Mucosa of descending colon (tissue), 3 donors: ENCODE measurements around the gene FAM50A. TPM values are rescaled to one million over a fixed set of nuclear protein-coding genes. Genes with fewer than 3 reads are reported as not detected.
A peak's percentile ranks its signal among the peaks of the same experiment; 100 is the strongest.

ENCODE experiments used
- ATAC-seq: fragments of 200-7000 bp; cut with Tn5 transposase; one replicate; pipeline ENCODE4 v1.9.1; 2020; ENCODE audit warnings: mild to moderate bottlenecking, moderate library complexity
- DNase-seq, 3 donors: peaks; one replicate each; pipeline ENCODE4 v3.0.0-alpha.2; 2020
- H3K36me3 ChIP-seq: fragments of 200-600 bp; one replicate; pipeline ENCODE4 v1.8.0; 2021; ENCODE audit warnings: low read depth, mild to moderate bottlenecking
- H3K4me1 ChIP-seq: fragments of 200-600 bp; one replicate; pipeline ENCODE4 v1.8.0; 2021; ENCODE audit warnings: low read depth, mild to moderate bottlenecking
- H3K4me3 ChIP-seq: fragments of 200-600 bp; one replicate; pipeline ENCODE4 v1.8.0; 2021; ENCODE audit warnings: mild to moderate bottlenecking
- H3K9me3 ChIP-seq: fragments of 200-600 bp; one replicate; pipeline ENCODE4 v1.8.0; 2021; ENCODE audit warnings: mild to moderate bottlenecking
- CTCF ChIP-seq: fragments of 200-600 bp; IDR thresholded peaks from one replicate; pipeline ENCODE4 v1.8.0; 2022; ENCODE audit warnings: antibody characterized with exemption, mild to moderate bottlenecking
- intact Hi-C, 2 donors: fragments of 100-400 bp; cut with DNase I in 1 of 2; cut with micrococcal nuclease in 1 of 2; formaldehyde crosslinking; loops; one replicate each; pipeline versions ENCODE4 v1.11.0 to v1.11.1; 2022; cut with DNase I, micrococcal nuclease
- total RNA-seq, 3 donors: library from RNA; stranded (reverse); fragmentation: NEBNext Ultra II Directional in 2 of 3; extraction: Animal tissue kit (Norgen Biotek cat#: 25700) in 2 of 3; gene quantifications; one replicate each; pipeline versions ENCODE4 v1.2.1 to v1.2.4, GENCODE V29; 2021 to 2023
- donor health status: DM: no; HTN: no; CAD: no; lungs with moderate emphysema.
- donor health status: DM: no; HTN: no; CAD: no.
- donor health status: DM: no; HTN: yes; CAD: no.

The FAM50A gene
- total RNA-seq, 3 donors from 2014 or later, result 46.2 to 65.1 (median 50.5) TPM

- no peak for TF ChIP-seq CTCF
- Histone ChIP-seq H3K36me3 (no peaks in the 10 kb centered on the region), H3K4me3 (no peak overlapping the region), H3K4me1 (no peaks in the 10 kb centered on the region), H3K9me3 (no peaks in the 10 kb centered on the region)
- intact Hi-C loops, result no loop called here
- ATAC-seq (no peak), DNase-seq (no peak)
Measured at GRCh38 chrX:154469880-154470279, 25.9 kb downstream of the FAM50A start.

- no peaks in the 10 kb centered on the region for H3K9me3 ChIP-seq
- no peak for TF ChIP-seq CTCF
- H3K4me1 ChIP-seq, result no peaks in the 10 kb centered on the region
- H3K36me3 ChIP-seq, result no peaks in the 10 kb centered on the region
- no peak overlapping the region for H3K4me3 ChIP-seq
- intact Hi-C loops, result no loop called here
- DNase-seq (no peak), ATAC-seq (no peak)
Measured at GRCh38 chrX:154470434-154470833, 26.5 kb downstream of the FAM50A start.

GRCh38 chrX:154470914-154471568 lies 27.1 kb downstream of the FAM50A start:
- H3K36me3 ChIP-seq, result no peaks in the 10 kb centered on the region
- no peaks in the 10 kb centered on the region for H3K4me1 ChIP-seq
- DNase-seq (no peak), ATAC-seq (no peak)
- intact Hi-C loops, result no loop called here
- no peaks in the 10 kb centered on the region for H3K9me3 ChIP-seq
- TF ChIP-seq CTCF, result no peak
- no peak overlapping the region for H3K4me3 ChIP-seq

- no peak overlapping the region for H3K4me3 ChIP-seq
- ATAC-seq, result peak; percentile 17
- DNase-seq, result no peak
- H3K4me1 ChIP-seq, result no peaks in the 10 kb centered on the region
- intact Hi-C loops, result no loop called here
- no peaks in the 10 kb centered on the region for H3K9me3 ChIP-seq
- H3K36me3 ChIP-seq, result no peaks in the 10 kb centered on the region
- TF ChIP-seq CTCF, result no peak
Measured at GRCh38 chrX:154471839-154472684, 28.1 kb downstream of the FAM50A start.

DNA sequence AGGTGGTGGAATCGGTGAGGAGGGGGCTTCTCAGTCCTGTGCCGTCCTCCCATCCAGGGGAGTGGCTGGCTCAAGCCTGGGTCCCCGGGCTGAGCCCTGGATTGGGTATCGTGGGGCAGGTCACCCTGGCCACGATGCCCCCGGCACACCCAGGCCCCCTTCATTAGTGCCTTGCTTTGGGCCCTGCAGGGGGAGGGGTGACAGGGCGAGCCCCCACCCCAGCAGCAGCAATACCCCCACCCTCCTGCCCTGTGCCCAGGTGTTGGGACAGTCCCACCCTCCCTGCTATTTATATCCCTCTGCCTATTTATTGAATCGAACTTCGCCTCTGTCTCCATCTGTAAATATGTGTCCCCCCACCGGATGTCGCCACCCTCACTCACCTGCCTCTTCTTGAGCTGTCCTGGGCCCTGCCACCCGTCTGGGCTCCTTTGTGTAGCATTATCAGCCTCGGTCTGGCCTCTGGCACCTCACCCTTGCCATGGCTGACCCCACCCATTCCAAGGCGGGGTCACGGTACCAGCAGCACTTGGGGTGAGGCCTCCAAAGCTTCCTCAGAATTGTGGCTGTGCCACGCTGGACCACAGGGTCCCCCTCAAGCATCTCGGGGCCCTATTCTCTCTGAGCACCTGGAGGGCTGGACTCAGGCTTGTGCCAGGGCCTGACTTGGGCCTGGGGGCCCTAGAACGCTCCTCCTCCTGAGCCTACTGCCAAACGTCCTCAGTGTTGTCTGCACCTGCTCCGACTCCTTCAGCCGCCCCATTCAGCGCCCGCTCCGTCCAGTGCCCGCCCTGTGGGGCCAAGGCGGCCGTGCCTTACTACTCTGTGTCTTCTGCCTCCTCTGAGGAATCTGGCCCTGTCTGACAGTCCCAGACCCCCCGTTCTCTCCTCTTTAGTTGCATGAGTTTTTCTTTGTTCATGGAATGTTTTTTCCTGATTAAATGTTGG lies 29.0 kb downstream of the FAM50A start:
- H3K36me3 ChIP-seq, result no peaks in the 10 kb centered on the region

More for the DNA sequence above, 29.0 kb downstream of the FAM50A start:
- no peak overlapping the region for H3K4me3 ChIP-seq
- ATAC-seq (peak; percentile 59), DNase-seq (no peak)
- intact Hi-C loops, result no loop called here
- TF ChIP-seq CTCF, result no peak
- H3K9me3 ChIP-seq, result no peaks in the 10 kb centered on the region
- H3K4me1 ChIP-seq, result no peaks in the 10 kb centered on the region
